GM12891 (cell line): ENCODE measurements around the gene TRIM10.

ENCODE experiments used
- POLR2A ChIP-seq: IDR thresholded peaks from 2 replicates; pipeline ENCODE4 v1.6.1; 2011; ENCODE audit warnings: low read depth, low read length, control low read depth
- POLR2AphosphoS5 ChIP-seq: IDR thresholded peaks from 2 replicates; pipeline ENCODE4 v1.6.1; 2011; ENCODE audit warnings: low read depth, low read length, control low read depth

DNA sequence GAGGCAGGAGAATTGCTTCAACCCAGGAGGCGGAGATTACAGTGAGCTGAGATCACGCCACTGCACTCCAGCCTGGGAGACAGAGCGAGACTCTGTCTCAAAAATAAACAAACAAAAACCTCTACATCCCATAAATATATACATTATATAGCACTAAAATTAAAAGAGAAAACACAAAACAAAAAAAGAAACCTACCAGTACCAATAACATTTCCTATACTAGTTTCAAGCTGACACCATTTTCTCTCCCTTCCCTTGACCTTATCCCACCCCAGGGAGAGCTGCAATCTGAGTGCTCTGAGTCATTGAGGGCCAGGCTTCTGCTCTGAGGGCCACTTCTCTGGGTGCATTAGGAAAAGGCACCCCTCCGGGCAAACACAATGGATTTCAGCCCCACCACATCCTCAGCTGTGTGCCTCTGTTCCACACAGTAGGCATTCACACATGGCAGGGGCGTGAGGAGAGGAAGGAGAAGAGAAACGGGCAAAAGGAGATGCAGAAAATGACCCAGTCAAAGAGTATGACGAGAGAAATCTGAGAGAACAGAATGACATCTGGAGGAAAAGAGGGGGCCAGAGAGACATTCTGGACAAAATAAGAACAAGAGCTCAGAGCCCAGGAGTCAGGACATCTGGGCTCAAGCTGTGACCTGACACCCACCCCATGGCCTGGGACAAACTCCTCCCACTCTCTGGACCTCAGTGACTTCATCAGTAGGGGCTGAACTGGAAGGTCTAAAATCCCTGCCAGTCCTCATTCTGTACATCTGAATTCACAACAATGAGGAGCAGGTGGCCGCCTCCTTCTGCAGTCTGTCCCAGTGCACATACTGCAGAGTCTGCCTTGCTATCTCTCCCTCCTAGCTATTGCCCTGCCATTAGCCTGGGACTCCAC is 34.0 kb upstream of the TRIM10 start:
- TF ChIP-seq POLR2A = no peak
- TF ChIP-seq POLR2AphosphoS5 = no peak
